ENCODE results near the gene MLIP.
"Not testable (repeated sequence)": the region's sequence is repeated elsewhere in the genome, so short reads cannot be mapped to it uniquely, and the experiment has no call there.

Gene MLIP

GRCh38 chr6:54111341-54112045 is at the start of gene MLIP:
MLIP (plus strand) TSS chr6:54111443; CDS start chr6:54111480, 37 bp downstream.
- DNase-seq, result no peak

GRCh38 chr6:54063228-54063539 is 48.1 kb upstream of the MLIP start:
- DNase-seq, result no peak

- DNase-seq, result no peak
Measured at GRCh38 chr6:54068694-54069093, 42.5 kb upstream of the MLIP start.

GRCh38 chr6:54070025-54070424 is 41.2 kb upstream of the MLIP start:
- DNase-seq, result no peak

DNA sequence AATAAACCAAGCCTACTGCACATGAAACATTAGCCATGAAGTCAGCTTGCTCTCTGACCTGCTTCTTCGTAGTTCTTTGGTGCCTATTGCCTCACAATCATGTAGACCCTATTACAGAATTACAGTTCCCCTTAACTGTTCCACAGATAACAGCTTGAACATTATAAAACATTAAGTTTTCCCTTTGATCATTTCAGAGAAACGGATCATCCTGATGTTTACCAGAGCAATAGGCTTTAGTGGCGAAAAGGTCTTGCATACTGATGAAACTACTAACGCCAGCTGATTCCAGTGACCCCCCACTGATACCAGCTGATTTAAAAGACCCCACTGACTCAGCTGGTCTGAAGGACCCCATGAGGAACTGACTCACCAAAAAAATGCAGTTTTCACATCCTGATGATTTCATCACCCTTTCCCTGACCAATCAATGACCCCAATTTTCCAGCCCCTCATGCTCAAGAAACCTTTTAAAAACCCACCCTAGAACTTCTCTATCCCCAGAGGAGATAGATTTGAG is 39.4 kb upstream of the MLIP start:
- DNase-seq, result no peak

DNA sequence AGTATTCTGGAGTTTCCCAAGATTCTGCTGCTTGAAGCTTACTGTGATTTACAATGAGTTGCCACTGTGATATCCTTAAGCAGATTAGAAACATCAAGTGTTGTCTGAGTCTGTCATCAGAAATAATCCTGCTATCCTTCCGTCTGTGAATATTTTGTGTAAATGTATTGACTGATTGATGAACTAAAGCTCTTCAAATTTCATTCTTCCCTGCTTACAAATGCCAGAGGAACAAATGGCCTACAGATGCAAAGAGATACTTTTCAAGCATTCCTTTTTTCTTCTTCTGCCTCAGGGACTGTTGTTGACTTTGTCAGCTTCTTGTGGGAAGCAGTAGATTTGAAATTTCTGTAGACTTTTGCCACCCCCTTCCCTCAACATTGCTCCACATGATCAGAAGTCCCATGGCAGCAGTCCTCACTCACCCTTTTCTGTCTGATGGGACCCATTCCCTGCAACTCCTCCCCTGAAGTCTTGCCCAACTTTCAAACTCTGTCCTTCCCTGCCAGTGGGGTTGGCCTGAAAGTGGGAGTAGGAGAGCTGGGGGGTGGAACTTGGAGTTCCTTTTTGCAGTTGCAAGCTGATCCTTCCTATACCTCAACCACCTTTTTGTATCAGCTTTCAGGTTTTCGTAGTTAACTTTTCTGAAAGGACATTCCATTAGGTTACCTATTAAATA is 38.5 kb upstream of the MLIP start:
- DNase-seq, result no peak

DNA sequence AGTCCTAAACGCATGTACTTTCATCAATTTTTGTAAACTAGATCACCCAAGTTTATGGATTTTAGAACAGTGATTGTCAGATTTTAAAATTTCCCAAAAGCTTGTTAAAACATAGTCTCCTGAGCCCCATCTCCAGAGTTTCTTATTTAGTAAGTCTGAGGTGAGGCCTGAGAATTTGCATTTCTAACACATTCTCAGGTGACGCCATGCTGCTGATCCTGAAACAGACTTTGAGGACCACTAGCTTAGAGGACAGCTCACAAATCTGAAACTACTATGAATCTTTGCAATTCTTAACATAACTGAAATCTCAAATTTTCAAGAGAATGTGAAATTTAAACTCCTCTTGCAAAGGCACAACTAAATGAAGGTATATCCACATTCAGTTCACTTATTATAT is 37.8 kb upstream of the MLIP start:
- no peak for DNase-seq

GRCh38 chr6:54074109-54074508 is 37.1 kb upstream of the MLIP start:
- DNase-seq, result no peak

DNA sequence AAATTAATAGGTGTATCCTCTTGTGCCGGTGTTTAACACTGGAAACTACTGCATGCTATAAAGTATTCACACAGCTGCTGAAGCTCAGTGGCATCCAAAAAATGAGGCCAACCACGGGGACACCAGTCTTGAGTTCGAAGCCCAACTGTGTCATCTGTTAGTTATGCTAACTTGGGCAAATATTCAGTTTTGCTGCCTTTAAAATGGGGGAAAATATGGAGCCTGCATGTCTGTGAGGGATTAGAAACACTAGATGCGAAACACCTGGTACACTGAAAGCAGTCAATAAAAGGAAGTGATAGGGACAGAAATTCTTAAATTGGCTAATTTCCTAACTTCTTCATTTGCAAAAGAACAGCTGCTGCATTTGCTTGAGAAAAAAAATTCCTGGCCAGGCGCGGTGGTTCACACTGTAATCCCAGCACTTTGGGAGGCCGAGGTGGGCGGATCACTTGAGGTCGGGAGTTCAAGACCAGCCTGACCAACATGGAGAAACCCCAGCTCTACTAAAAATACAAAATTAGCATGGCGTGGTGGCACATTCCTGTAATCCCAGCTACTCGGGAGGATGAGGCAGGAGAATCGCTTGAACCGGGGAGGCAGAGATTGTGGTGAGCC is 36.6 kb upstream of the MLIP start:
- DNase-seq, result no peak

DNA sequence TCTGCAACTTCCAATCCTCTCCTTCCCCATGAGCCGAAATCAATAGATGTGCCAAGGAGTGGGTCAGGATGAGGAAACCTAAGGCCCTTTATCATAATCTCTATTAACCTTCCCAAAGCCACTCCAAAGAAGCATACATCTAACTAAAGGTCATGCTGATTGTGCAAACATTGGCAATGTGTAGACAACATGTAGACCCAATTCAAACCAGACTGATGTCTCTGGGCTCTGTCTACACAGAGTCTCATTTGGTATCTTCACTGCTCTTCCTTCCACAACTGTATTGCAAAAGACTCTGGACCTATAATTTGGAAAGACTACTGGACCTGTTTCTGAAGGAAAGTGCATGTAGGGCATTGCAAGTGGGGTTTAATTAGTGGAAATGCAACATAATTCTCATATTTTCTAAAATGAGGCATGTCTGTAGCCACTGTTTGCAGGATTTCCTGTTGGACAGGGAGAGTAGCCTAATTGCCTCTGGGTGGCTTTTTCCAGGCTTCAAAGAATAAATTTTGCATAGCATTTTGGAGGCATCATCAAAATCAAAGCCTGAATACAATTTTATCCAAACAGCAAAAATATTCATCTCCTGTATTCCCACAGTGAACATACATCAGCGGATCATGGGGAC is 35.0 kb upstream of the MLIP start:
- DNase-seq, result no peak

- not testable (repeated sequence) for DNase-seq
Measured at GRCh38 chr6:54081499-54081898, 29.7 kb upstream of the MLIP start.

DNA sequence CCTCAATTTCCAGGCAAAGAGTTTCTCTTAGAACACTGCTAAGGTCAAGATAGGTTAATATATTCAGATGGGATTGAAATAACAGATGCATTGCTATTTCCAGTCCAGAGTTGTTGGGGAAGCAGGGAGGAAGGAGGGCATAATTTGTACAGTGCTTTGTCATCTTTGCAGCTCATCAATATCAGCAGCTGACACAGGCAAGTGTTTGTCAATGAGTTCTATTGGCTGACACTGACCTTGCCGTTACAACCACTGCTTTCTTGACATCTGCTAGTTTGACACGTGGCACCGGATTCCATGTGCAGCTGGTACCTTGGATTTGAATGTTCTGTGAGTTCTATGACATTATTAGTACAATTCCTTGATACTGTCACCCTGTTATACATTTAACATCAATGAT is 28.0 kb upstream of the MLIP start:
- DNase-seq, result no peak

DNA sequence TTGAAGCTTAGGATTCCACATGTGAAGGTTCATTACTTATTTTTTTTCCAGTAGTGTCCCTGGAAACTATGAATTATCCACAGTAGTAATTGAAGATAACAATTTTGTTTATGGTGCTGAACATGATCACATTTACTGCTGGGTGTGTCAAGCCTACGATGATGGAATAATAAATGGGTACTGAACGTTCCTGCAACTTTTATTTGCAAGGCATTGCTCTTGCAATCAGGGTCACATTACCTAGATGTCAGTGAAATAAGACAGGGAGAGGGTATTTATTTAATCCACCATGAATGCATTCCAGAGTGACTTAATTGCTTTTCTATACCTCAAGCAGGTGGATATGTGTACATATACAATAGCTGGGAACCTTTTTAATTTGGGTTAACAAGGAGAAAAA is 27.0 kb upstream of the MLIP start:
- DNase-seq, result no peak

DNA sequence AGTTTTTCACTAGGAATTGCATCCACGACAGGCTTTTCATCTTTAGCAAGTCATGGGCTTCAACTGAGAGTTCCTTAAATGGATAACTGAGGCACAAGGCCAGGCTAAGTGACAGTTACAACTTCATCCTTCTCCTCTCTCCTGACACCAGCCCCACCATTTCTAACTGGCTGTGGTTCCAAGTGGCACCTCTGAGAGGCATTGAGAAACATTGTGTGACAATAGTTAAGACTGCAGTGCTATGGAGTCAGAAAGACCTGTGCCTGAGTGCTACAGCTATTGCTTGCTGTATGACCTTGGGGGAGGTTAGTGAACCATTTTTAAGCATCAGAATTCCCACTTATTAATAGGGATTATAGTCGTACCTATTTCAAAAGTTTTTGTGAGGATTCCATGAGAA is 26.2 kb upstream of the MLIP start:
- no peak for DNase-seq

GRCh38 chr6:54085541-54085940 is 25.7 kb upstream of the MLIP start:
- no peak for DNase-seq

GRCh38 chr6:54086439-54086838 is 24.8 kb upstream of the MLIP start:
- DNase-seq, result no peak

GRCh38 chr6:54087721-54088120 is 23.5 kb upstream of the MLIP start:
- DNase-seq, result no peak

- DNase-seq, result no peak
Measured at GRCh38 chr6:54093326-54093948, 17.8 kb upstream of the MLIP start.

- DNase-seq, result no peak
Measured at GRCh38 chr6:54094293-54094692, 16.9 kb upstream of the MLIP start.

- no peak for DNase-seq
Measured at GRCh38 chr6:54094786-54095185, 16.5 kb upstream of the MLIP start.

- DNase-seq, result no peak
Measured at GRCh38 chr6:54095723-54096122, 15.5 kb upstream of the MLIP start.

DNA sequence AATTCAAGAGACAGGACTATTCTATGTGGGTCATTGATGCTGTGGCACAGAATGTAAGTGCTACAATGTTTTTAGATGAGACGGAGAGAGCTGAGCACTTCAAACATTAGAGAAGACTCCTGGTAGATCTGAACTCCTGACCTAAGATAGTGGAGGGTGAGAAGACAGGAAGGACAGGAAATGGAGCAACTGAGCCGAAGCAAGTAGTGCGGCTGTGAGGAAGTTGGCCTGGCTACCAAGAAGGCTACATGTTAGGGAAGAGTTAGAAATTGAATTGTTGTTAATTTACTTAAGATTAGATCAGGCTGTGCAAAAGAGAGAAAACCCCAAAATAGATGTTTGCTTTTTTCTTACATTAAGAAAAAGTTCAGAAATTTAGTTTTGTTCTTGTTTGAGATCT is 14.4 kb upstream of the MLIP start:
- no peak for DNase-seq

- DNase-seq, result no peak
Measured at GRCh38 chr6:54097753-54098152, 13.5 kb upstream of the MLIP start.
